Activated naive CD4-positive, alpha-beta T cell treated with Interleukin-2 at 50 U/mL for 16 hours (primary cell): ENCODE results near the gene ALS2CL.
A peak's percentile ranks its signal among the peaks of the same experiment; 100 is the strongest.
"Not testable (repeated sequence)": the region's sequence is repeated elsewhere in the genome, so short reads cannot be mapped to it uniquely, and the experiment has no call there.

ENCODE experiments used
- DNase-seq: peaks from one replicate; pipeline ENCODE4 v3.0.0-alpha.2; 2020

ALS2CL gene

GRCh38 chr3:46714728-46715506 is 21.4 kb upstream of the ALS2CL start:
- no peak for DNase-seq

DNA sequence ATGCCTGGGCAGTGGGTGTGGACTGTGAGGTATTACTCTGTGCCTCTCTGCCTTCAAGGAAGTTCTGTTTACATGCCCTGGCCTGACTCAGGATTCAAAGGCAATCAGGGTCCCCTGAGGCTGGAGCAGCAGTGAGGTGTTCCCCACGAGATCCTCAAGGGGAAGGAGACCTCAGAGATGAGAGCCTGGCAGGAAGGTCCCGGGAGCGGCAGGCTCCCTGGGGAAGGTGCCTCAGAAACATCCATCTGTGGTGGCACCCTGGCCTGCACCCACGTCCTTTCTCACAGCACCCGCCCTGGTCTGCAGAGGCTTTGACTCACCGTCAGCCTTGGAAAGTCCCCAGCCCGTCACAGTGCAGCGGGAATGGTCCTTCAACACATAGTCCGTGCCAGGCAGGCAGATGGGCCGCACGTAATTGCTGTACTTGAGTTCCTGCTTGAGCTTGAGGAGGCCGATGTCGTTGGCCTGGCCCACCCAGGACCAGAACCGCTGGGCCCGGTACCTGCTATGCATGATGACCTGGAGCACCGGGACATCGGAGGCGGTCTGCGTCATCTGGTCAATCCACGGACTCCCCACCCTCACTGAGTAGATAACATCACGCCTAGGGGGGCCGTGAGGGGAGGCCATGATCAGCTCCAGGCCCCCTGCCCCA is 20.5 kb upstream of the ALS2CL start:
- DNase-seq: peak; percentile 28

GRCh38 chr3:46713050-46713897 is 19.8 kb upstream of the ALS2CL start:
- no peak for DNase-seq

GRCh38 chr3:46712191-46713049 is 18.9 kb upstream of the ALS2CL start:
- DNase-seq: no peak

DNA sequence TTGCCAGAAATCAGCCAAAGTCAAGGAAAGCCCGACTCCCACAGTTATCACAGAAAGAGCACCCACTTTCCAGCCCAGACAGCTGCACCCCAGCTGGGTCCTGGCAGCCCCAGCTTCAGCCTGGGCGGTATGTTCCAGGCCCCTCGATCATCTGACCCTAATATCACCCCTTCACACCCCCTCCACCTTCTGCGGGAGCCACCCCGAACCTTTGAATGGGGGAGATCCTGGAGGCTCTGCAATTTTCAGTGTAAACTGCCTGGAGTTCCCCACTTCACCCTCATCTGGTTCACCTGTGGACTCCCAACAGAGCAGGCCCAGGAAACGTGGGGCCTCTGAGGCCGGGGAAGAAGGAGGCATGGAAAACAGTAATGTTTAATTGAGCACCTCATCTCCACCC is 18.3 kb upstream of the ALS2CL start:
- DNase-seq: no peak

- DNase-seq: no peak
Measured at GRCh38 chr3:46711305-46711704, 17.8 kb upstream of the ALS2CL start.

- no peak for DNase-seq
Measured at GRCh38 chr3:46710671-46711295, 17.3 kb upstream of the ALS2CL start.

- DNase-seq: no peak
Measured at GRCh38 chr3:46710229-46710628, 16.8 kb upstream of the ALS2CL start.

DNA sequence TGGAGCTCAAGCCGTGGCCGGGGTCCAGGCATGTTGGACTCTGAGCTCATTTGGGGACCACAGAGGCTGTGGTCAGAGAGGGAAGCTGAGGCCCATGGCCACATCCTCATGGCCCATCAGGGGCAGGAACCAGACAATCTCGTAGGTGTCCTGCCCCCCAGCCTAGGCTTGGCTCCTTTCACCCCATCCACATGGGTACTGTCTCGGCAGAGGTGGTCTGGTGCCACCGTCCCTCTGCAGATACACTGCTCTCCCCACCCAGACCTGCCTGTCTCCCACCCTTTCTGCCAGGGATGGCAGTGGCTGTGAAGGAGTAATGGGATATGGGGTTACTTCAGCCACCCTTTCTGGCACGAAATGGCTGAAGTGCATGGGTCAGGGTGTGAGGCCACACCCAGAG is 16.2 kb upstream of the ALS2CL start:
- DNase-seq: no peak

- DNase-seq: no peak
Measured at GRCh38 chr3:46709157-46709654, 15.7 kb upstream of the ALS2CL start.

DNA sequence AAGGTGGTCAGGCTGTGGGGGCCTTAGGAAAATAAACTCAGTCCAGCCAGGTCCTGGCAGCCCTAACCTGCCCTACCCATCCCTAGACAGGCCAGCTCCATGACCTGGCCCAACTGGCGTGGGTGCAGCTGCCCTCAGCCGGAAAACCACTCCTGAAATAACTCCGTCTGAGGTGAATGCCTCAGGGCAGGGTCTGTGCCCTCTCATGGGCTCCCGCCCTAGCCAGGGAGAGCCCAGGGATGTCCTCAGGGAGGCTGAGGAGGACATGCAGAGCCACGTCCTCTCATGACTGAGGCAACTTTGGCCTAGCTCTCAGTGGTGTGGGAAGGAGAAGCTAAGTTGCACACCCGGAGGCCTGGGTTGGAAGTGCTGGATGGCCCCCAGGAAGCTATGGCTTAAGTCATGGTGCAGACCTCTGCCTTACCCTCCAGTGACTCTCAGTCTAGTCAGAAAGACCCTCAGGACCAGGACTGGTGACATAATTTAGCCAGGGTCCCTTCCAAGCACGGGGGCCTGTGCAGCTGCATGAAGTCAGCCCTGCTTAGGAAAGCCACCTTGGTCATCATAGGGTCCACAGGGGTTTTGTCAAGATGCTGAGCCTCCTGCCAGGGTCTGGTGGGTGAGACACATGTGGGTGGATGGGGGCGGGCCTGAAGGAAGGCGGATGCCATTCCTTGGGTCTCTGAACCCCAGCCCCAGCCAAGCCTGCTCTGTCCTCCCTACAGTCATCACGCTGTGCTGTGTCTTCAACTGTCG is 15.1 kb upstream of the ALS2CL start:
- DNase-seq: no peak

- no peak for DNase-seq
Measured at GRCh38 chr3:46707601-46708011, 14.1 kb upstream of the ALS2CL start.

- DNase-seq: no peak
Measured at GRCh38 chr3:46706771-46707582, 13.5 kb upstream of the ALS2CL start.

DNA sequence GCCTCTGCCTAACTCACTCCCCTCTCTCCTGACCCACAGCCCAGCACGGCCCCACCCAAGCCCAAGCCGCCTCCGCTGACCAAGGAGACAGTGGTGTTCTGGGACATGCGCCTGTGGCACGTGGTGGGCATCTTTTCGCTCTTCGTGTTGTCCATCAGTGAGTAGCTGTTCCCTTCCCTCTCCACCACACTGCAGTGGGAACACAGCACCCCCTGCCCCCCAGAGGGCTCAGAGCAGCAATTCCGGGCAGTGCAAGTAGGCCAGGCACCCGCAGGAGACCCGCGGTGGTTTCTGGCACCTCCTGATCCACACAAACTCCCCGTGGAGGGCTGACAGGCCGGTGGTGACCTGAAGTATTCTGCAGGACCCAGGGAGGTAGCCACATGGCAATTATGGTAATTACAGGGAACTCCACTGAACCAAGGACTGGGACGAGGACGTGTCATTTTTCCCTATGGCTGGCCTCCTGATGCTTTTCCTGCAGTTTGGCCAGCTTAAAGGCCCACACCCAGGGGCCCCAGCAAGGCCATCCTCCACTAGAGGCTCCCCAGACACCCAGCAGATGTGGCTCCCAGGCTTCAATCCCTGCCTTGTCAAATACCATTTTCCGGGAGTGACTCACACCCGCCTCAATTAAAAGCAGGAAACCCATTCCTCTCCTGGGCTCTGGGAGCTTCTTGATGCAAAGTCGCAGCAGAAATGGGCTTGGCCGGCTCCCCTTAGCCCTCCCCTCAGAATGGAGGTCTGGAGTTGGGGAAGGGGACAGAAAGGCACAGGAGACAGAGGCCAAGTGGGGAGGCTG is 12.5 kb upstream of the ALS2CL start:
- no peak for DNase-seq

- DNase-seq: peak; percentile 70
Measured at GRCh38 chr3:46705022-46705530, 11.6 kb upstream of the ALS2CL start.

GRCh38 chr3:46704346-46704745 is 10.9 kb upstream of the ALS2CL start:
- not testable (repeated sequence) for DNase-seq

GRCh38 chr3:46703013-46703520 is 9.6 kb upstream of the ALS2CL start:
- DNase-seq: no peak

DNA sequence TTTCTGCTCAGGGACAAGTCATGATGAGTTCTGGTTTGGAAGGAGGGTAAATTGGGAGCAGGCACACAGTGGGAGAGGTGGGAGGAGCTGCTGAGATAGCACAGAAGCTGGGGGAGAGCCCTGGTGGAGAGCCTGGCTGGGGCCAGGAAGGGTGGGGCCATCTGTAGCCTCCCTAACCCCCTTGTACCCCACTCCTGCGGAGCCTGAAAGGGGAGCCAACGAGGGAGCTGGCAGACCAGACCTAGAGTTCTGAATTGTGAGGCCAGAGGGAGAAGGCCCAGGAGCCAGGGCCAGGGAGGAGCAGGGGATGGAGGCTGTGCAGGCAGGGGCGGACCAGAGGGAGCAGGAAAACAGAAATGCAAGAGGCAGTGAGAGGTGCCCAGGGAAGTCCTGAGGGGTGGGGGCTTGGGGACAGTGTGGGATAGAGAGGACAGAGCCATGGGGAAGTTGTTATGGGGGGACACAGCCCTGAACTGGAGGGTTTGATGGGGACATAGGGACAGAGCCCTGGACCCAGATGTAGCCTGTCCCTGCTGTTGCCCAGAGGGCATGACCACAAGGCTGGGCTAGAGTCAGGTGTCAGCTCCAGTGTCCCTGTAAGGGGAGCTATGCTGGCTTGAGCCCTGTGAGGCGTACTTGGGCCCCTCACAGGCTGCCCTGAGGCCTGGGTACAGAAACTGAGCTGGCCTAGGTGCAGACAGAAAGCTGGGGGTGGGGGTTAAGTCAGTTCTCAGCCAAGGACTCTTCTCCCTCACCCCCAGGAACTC is 8.9 kb upstream of the ALS2CL start:
- DNase-seq: no peak
